Panc1 (cell line): Measurements from ENCODE around the gene EPN2. TPM values are rescaled to one million over a fixed set of nuclear protein-coding genes. Genes with fewer than 3 reads are reported as not detected.

Experiments used
- ATAC-seq: fragments of 200-7000 bp; cut with Tn5 transposase; 2 replicates; pipeline ENCODE4 v1.9.1; 2020; ENCODE audit warnings: mild to moderate bottlenecking, moderate library complexity
- BruUV-seq: library from RNA; stranded (reverse); fragments of 400-500 nt; replicated peaks from 2 replicates; lab custom pipeline; 2021; lab: Mats Ljungman, UMichigan
- CTCF ChIA-PET: fragments of 300-600 bp; sonication (Branson Sonifier 250); formaldehyde crosslinking; loops from one replicate; lab custom pipeline; 2022; ENCODE audit warnings: antibody characterized with exemption; lab: Charles Lee
- POLR2A ChIA-PET: fragments of 300-600 bp; sonication (Branson Sonifier 250); formaldehyde crosslinking; loops from one replicate; lab custom pipeline; 2022; ENCODE audit warnings: antibody characterized with exemption; lab: Charles Lee
- DNase-seq: peaks from one replicate; pipeline ENCODE4 v3.0.0-alpha.2; 2010; ENCODE audit warnings: low read depth, low spot score
- H3K27ac ChIP-seq: 2 replicates; pipeline ENCODE4 v1.5.1; 2011; ENCODE audit warnings: mild to moderate bottlenecking, low read length, inconsistent platforms
- H3K27me3 ChIP-seq: fragments of 200-500 bp; sonication (Bioruptor generic); 2 replicates; pipeline ENCODE4 v1.6.0; 2014; ENCODE audit warnings: low read length, inconsistent platforms; ENCODE audit not compliant: control insufficient read depth, insufficient read depth
- H3K36me3 ChIP-seq: fragments of 200-500 bp; sonication (Bioruptor generic); 2 replicates; pipeline ENCODE4 v1.5.1; 2014; ENCODE audit warnings: inconsistent platforms, mild to moderate bottlenecking, low read length, moderate library complexity; ENCODE audit not compliant: control insufficient read depth, insufficient read depth
- H3K4me1 ChIP-seq: 2 replicates; pipeline ENCODE4 v1.5.1; 2011; ENCODE audit warnings: inconsistent platforms, mild to moderate bottlenecking, low read length, moderate library complexity; ENCODE audit not compliant: control insufficient read depth, insufficient read depth
- H3K4me3 ChIP-seq, 2 experiments: 2 replicates each; pipeline ENCODE4 v1.5.1; 2011 to 2012; ENCODE audit warnings: low read depth in 2 of 2, low read length in 2 of 2, mild to moderate bottlenecking in 2 of 2, inconsistent platforms in 1 of 2, moderate library complexity in 1 of 2
- H3K9me3 ChIP-seq: fragments of 200-500 bp; sonication (Bioruptor generic); 2 replicates; pipeline ENCODE4 v1.5.1; 2014; ENCODE audit warnings: low read depth, mild to moderate bottlenecking, inconsistent platforms, low read length, moderate library complexity; ENCODE audit not compliant: control insufficient read depth, insufficient read depth
- CTCF ChIP-seq: fragments of 450-650 bp; IDR thresholded peaks from 2 replicates; pipeline ENCODE4 v1.5.1; 2017; ENCODE audit warnings: mild to moderate bottlenecking
- POLR2AphosphoS5 ChIP-seq: IDR thresholded peaks from 2 replicates; pipeline ENCODE4 v1.6.1; 2012; ENCODE audit warnings: mild to moderate bottlenecking, low read depth, low read length, moderate library complexity
- REST ChIP-seq, 2 experiments: IDR thresholded peaks; 2 replicates each; pipeline ENCODE4 v1.6.1; 2011 to 2012; ENCODE audit warnings: low read depth in 2 of 2, control low read depth in 1 of 2, low read length in 1 of 2, mild to moderate bottlenecking in 1 of 2, moderate library complexity in 1 of 2; ENCODE audit not compliant: insufficient read depth in 1 of 2
- SIN3A ChIP-seq: IDR thresholded peaks from 2 replicates; pipeline ENCODE4 v1.6.1; 2012; ENCODE audit warnings: low read depth, mild to moderate bottlenecking, low read length, moderate library complexity, borderline replicate concordance; ENCODE audit not compliant: insufficient read depth
- TCF7L2 ChIP-seq: IDR thresholded peaks from 2 replicates; pipeline ENCODE4 v1.6.1; 2011; ENCODE audit warnings: mild to moderate bottlenecking, low read depth, low read length, inconsistent platforms
- in situ Hi-C: cut with HindIII; loops from 2 replicates; pipeline ENCODE4 v1.10.0; 2016; ENCODE audit warnings: low sequenced_read_pairs, low pct_unique_long_range_greater_than_20kb
- intact Hi-C: fragments of 100-400 bp; cut with micrococcal nuclease; formaldehyde crosslinking; loops from one replicate; pipeline ENCODE4 v1.10.0; 2022; ENCODE audit not compliant: unreplicated experiment
- total RNA-seq: library from RNA; stranded (reverse); gene quantifications from one replicate; pipeline ENCODE4 v1.2.1, GENCODE V29; 2021; ENCODE audit not compliant: unreplicated experiment

Gene EPN2
- total RNA-seq, 1 experiment from 2014 or later = 35.0 TPM

GRCh38 chr17:19321481-19322128, 84.4 kb downstream of the EPN2 start:
- in situ Hi-C loops = no loop called here
- Histone ChIP-seq H3K27me3 (no peaks in the 10 kb centered on the region), H3K4me3 (no peak overlapping the region), H3K36me3 (no peaks in the 10 kb centered on the region), H3K9me3 (peaks cover 5% of the 10 kb centered on the region; the same call in 1 of the 2 replicates), H3K27ac (no peak overlapping the region), H3K4me1 (no peaks in the 10 kb centered on the region)
- BruUV-seq = no TSS peak
- DNase-seq (no peak), ATAC-seq (no peak)
- no peak for TF ChIP-seq TCF7L2
- no peak for TF ChIP-seq REST (IDR thresholded peaks at IDR 0.05; ENCODE audit: insufficient read depth in 1 of 2, low read depth in 2 of 2, low read length in 1 of 2)
- TF ChIP-seq SIN3A = no peak
- no peak for TF ChIP-seq CTCF
- TF ChIP-seq POLR2AphosphoS5 = no peak
- ChIA-PET POLR2A (interaction anchor here (0.6 kb wide), 1 partner anchor 19 kb away, joined by 3 read pairs; no protein-coding TSS in a partner anchor), CTCF (no interaction called here)
- intact Hi-C loops = no loop called here

GRCh38 chr17:19322129-19322505, 85.0 kb downstream of the EPN2 start:
- Histone ChIP-seq H3K36me3 (no peaks in the 10 kb centered on the region), H3K4me3 (no peak overlapping the region), H3K27ac (no peak overlapping the region), H3K27me3 (no peaks in the 10 kb centered on the region), H3K4me1 (no peaks in the 10 kb centered on the region), H3K9me3 (peaks cover 5% of the 10 kb centered on the region; the same call in 1 of the 2 replicates)
- ATAC-seq = no peak
- in situ Hi-C loops (no loop called here), intact Hi-C loops (no loop called here)
- TF ChIP-seq SIN3A (no peak), POLR2AphosphoS5 (no peak), REST (IDR thresholded peaks at IDR 0.05; ENCODE audit: insufficient read depth in 1 of 2, low read depth in 2 of 2, low read length in 1 of 2) (no peak), TCF7L2 (no peak), CTCF (no peak)
- ChIA-PET POLR2A (interaction anchor here (0.6 kb wide), 2 partner anchors 18 to 50 kb away, joined by 3 to 5 read pairs; no protein-coding TSS in a partner anchor), CTCF (no interaction called here)
- DNase-seq = no peak
- no TSS peak for BruUV-seq
